Uterus (tissue), 2 donors: ENCODE results near the gene MBP.

Experiments used
- POLR2A ChIP-seq, 2 donors: fragments of 450-650 bp; IDR thresholded peaks; one replicate each; pipeline ENCODE4 v1.6.1; 2016; ENCODE audit warnings: antibody characterized with exemption in 2 of 2, mild to moderate bottlenecking in 1 of 2, moderate library complexity in 1 of 2
- TF ChIP-seq, protein P1 (sequence below), 4 experiments: fragments of 200-600 bp in 2 of 4; fragments of 450-650 bp in 2 of 4; sonication (generic) in 2 of 4; IDR thresholded peaks; one replicate each; pipeline ENCODE4 v1.5.1; 2016 to 2019; ENCODE audit warnings: antibody characterized with exemption in 4 of 4, mild to moderate bottlenecking in 2 of 4, moderate library complexity in 1 of 4

DNA sequence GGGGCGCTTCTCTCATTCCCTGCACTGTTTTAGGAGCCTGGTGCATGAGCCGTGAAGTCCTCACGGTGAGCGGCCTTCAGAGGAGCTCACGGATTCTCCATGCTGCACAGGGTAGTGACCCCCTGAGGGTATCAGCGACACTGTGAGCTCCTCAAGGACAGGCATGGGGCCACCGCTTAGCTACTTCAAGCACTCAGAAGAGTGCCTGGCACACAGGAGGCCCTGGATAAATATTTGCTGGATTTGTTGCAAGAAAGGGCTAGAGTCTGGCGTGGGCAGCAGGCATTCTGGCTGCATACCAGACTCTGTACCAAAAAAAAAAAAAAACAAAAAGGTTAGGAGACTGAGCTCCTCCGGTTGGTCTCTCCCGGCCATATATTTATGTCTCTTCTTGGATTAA, 5.7 kb upstream of the MBP start:
- TF ChIP-seq, protein P1, sequence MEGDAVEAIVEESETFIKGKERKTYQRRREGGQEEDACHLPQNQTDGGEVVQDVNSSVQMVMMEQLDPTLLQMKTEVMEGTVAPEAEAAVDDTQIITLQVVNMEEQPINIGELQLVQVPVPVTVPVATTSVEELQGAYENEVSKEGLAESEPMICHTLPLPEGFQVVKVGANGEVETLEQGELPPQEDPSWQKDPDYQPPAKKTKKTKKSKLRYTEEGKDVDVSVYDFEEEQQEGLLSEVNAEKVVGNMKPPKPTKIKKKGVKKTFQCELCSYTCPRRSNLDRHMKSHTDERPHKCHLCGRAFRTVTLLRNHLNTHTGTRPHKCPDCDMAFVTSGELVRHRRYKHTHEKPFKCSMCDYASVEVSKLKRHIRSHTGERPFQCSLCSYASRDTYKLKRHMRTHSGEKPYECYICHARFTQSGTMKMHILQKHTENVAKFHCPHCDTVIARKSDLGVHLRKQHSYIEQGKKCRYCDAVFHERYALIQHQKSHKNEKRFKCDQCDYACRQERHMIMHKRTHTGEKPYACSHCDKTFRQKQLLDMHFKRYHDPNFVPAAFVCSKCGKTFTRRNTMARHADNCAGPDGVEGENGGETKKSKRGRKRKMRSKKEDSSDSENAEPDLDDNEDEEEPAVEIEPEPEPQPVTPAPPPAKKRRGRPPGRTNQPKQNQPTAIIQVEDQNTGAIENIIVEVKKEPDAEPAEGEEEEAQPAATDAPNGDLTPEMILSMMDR (IDR thresholded peaks at IDR 0.05) = no peak
- no peak for TF ChIP-seq POLR2A (IDR thresholded peaks at IDR 0.05)
